SHP77 treated with DMSO at 0.1 percent for 48 hours (cell line): ENCODE data around the gene NKX6-2.
"Not testable (repeated sequence)": the region's sequence is repeated elsewhere in the genome, so short reads cannot be mapped to it uniquely, and the experiment has no call there.

Source experiments
- DNase-seq: peaks from one replicate; lab custom pipeline; 2025; lab: John Stamatoyannopoulos, UW

The NKX6-2 gene

GRCh38 chr10:132797986-132798385 lies 12.0 kb upstream of the NKX6-2 start:
- not testable (repeated sequence) for DNase-seq

DNA sequence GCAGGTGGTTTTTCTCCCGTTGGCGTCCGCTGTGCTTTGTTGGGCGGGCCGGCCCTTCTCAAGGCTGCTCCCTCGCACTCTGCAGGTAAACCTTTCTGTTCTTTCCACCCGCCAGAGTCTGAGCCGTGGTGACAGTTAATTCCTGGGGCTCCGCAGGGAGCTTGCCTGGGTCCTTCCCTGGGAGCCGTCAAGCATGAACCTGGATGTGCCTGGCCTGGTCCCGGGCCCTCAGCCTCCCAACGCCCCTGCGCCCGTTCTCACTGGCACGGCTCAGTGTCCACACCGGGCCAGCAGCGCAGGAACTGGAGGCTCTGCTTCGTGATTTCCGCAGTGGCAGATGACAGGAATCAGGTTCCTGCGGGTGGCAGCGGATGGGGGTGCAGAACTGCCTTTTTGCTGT lies 10.9 kb upstream of the NKX6-2 start:
- no peak for DNase-seq

DNA sequence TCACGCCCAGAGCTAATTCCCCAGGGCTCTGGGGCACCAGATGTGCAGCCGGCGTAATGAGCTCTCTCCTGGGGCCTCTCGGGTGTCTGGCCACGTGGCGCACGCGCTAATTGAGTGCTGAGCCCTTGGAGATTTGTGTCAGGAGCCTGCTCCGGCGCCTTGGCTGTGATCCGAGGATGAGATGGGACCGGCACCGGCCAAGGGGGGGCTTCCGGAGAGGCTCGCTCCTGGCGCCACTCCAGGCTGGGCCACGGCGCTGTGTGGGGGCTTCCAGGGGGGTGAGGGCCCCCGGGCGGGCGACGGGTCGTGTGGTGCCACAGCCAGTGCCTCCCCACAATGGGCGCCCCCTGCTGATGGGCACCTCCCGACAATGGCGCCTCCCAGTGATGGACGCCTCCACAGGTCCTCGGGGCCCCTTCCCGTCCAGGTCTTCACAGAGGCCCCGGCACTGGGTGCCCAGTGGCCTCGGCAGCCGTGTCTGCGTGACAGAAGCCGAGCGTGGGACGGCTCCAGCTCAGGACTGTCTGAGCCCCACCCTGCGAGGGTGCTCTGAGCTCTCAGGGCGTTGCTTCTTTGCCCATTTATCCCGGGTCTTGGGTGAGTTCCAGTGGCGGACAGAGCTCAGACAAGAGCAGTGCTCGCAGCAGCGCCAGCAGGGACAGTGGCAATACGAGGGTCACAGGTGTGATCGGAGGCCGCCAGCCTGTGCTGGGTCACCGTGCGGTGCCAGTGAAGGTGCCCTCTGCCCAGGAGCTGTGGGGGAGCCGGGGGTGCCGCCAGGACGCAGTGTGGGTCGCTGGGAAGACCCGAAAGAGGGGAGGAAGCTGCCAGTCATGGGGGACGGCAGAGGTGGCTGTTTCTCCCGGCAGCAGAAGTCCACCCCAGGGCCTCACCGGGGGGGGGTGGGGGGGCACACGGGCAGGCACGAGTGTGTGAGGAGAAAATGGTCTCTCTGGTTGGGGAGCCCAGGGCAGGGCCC lies 8.2 kb upstream of the NKX6-2 start:
- DNase-seq, result no peak

DNA sequence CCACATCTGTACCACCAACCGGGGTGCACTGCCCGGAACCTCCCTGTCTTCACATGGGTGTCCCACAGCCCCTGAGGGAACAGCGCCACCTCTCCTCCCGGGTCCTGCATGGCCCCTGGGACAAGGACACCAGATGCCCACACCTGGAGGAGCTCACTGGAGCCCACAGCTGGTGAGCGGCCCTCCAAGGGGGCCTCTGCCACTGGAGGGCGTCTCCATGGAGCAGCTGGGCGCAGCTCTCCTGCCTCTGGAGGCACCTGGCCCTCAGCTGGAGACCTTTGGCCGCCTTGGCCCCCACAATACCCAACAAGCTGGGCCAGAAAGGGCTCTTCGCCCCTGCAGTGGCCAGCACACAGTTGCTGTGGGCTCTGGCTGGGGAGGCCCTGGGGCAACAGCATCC lies 7.3 kb upstream of the NKX6-2 start:
- no peak for DNase-seq

- DNase-seq, result no peak
Observed at GRCh38 chr10:132792796-132793195, 6.8 kb upstream of the NKX6-2 start.

- not testable (repeated sequence) for DNase-seq
Observed at GRCh38 chr10:132792099-132792498, 6.2 kb upstream of the NKX6-2 start.

DNA sequence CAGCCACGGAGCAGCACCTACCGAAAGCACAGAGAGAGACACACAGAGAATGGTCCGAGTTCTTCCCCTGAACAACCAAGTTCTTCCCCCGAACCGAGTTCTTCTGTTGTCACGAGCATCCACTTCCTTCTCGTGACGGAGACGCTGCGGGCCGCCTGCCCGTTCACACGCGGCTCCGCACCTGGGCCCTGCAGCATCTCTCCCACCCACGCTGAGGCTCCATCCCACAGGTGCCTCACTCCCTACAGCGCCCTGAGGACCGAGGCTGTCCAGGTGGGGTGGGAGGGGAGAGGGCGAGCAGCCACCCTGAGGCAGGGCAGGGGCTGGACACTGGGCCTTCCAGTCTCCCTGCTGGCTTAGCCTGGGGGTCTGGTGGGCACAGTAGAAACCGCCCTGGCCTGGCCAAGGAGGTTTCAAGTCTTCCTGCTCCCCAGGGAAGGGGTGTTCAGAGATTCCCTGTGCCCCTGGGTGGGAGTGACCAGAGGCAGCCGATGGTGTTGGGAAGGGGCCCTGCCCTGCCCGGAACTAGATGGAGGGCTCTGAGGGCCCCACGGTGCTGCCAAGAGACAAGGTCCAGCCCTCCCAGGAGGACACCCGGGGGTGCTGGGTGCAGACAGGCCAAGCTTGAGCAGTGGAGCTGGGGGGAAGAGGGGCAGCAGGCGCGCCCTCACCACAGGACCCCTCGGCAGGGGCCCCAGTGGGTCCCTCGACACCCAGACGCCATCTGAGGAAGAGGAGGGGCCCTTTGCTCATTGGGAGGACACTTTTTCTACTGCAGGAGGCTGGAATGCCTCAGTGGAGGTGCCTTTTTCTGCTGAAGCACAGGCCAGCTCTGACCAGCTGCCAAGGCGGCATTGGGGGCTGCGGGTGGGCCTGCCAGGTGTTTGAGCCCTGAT lies 5.2 kb upstream of the NKX6-2 start:
- no peak for DNase-seq

DNA sequence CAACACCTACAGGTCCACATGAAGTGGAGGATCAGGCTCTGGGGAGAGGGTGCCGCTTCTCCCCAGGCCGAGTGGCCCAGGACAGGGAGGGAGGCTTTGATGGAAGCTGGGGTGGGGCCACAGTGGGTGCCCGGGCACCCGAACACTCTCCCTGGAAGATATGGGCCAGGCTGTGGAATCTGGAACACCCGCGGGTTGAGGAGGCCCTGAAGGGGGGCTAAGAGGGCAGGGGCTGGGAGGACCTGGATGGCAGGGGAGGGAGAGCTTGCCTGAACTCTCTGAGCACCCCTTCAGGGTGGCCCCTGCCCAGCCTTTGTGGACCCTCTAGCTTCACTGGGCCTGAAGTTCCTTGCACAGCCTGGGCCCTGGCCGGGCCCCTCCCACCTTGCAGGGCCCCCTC lies 4.5 kb upstream of the NKX6-2 start:
- DNase-seq, result no peak

DNA sequence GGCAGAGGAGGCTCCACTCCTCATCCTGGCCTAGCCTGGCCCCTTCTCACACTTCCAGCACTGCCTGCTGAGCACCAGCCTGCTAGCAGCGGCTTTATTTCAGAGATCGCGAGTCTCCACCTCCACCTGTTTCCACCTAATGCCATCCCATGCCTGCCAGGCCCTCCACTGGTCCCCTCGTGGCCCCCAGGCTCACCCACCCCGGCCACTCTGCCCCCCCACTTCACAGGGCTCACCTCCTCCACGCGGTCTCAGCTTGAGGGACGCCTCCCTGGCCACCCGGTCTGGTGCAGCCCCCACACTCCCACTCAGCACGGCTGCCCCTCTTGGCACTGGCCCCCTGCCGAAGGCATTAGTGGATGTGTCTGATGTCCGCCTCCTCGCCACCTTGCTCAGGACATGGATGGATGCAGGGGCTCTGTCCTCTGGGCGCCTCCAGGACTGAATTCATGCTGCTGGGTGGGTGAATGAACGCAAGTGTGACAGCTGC lies 3.8 kb upstream of the NKX6-2 start:
- no peak for DNase-seq

DNA sequence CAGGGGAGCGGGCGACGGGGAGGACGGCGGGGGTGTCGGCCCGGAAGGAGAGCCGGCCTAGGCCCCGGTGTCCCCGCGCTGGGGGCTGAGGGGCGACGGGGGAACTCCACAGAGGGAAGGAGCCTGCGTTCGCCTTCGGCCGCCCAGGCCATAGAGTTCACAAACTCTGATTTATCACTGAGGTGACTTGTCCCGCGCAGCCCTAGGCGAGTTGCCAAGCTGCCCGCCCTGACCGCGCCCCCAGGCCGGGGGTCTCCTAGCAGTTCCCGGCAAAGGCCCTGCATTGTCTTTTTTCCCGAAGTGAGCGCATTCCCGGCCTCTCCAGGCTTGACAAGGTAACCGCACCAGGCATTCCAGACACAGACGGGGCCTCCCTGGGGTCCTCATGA lies 2.9 kb upstream of the NKX6-2 start:
- no peak for DNase-seq

DNA sequence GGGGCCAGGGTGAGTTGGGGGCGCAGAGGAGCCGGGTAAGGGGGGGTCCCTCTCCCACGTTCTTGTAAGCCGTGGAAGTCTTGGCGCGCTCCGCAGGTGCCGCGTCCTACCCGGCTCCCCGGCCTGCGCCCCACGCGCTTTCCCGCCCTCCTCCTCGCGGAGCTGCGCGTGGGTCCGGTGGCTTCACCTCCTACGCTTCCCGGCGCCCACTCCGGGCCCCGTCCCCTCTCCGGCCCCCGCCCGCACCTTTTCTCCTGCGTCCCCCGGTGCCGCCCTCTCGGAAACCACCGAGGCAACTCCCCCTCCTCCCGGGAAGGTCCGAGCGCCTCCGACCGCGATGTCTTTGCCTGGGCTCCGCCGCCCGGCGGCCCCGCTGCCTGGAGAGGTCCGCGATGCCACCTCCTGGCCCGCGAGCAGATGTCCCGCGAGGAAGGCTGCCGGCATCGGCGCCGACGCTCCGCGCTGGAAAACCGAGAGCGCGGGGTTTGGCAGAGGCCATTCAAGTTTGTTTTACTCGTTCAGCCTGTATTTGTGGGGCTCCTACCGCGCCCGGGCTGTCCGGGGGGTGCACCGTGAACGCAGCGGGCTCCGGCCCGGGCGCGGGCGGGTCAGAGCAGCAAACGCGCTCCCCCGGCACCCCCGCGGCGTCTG lies 2.4 kb upstream of the NKX6-2 start:
- DNase-seq, result no peak

GRCh38 chr10:132787495-132788179 lies 1.7 kb upstream of the NKX6-2 start:
- DNase-seq, result no peak

DNA sequence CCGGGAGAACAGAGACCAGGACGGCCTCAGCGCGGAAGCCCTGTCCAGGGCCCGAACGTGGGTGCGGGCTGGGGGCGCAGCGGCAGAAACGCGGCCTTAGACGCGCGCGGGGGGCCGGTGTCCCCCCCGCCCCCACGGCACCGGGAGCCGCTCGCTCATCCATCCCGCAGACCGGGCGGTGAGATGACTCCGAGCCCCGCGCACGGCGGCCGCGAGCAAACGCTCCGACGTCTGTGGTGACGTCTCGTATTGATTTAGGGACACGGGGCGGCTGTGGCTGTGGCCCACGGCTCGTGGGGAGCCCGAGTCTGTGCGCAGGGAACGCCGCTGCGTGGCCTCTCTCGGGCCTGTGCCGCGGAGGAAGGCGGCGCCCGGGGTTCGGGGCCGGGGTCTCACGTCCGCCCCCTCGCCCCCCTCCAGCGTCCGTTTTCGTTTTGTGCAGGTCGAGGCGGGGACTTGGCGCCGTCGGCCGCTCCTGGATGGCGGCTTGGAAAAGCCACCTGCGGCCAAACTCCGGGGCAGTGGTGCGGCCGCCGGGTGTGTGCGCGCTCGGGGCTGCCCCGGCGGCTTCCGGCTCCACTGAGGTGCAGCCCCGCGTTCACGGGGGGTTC lies 1.0 kb upstream of the NKX6-2 start:
- no peak for DNase-seq

- no peak for DNase-seq
Observed at GRCh38 chr10:132786476-132786883, 533 bp upstream of the NKX6-2 start.

DNA sequence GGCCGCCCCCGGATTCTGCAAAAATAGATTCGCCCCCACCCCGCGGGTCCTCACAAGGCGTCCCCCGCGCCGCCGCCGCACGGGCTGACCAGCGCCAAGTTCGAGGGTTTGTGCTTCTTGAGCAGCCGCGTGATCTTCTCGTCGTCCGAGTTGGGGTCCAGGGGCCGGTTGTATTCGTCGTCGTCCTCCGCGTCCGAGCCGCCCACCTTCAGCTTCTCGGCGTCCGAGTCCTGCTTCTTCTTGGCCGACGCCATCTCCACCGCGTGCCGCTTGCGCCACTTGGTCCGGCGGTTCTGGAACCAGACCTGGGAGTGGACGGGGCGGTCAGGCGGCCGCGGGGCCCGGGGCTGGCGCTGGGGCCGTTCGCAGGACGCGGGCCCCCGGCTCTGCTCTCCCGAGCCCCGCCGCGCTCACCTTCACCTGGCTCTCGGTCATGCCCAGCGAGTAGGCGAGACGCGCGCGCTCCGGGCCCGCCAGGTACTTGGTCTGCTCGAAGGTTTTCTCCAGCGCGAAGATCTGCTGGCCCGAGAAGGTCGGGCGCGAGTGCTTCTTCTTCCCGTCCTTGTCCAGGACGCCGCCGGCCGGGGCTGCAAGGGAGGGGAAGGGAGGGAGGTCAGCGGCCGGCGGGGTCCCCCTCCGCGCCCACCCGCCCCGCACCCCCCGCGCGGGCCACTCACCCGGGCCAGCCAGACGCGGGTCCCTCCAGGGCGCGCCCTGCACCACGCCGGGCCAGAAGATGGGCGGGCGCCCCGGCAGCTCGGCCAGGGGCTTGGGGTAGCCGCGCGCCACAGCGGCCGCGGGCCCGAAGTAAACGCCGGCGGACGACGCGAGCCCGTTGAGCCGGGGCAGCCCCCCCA lies 853 bp downstream of the NKX6-2 start:
- no peak for DNase-seq

DNA sequence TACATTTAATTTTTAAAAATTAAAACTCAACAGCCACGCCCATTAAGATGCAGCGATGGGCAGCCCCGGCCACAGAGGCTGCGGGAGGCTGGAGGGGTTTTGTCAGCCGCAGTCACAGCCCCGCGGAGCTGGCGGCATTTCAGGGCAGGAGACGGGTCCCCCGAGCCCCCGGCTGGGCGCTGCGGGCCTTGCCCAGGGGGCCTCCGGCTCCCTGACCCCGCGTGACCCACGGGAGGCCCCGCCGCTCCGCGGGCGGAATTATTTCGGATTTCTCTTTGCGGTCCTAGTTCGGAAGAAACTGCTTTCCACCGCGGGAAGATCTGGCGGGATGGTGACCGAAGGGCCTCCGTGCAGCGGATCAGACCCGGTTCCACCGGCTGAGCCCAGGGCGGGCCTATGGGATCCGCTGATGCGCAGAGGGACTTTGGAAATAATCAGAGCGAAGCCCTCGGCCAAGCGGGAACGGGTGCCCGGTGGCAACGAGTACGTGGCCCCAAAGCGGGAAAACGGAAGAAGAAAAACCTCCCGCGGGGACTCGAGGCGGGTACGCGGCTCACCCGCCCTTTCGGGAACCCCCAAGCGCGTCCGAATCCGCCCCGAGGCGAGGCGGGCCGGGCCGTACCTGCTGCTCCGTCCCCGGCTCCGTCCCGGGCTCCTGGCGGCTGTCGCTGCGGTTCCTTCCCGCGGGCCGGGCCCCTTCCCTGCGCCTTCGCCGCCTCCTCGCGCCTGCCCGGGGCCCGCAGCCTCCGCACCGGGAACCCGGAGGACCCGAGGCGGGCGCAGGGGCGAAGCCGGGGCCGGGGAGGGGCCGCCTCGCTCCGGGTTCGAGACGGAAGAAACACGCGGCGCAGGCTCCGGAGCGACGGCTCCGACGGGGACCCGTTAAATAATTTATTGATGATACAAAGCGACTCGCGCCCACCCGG lies 1.7 kb downstream of the NKX6-2 start:
- DNase-seq, result no peak

- no peak for DNase-seq
Observed at GRCh38 chr10:132783165-132783939, 2.6 kb downstream of the NKX6-2 start.

- DNase-seq, result no peak
Observed at GRCh38 chr10:132781556-132781955, 4.4 kb downstream of the NKX6-2 start.
